Neural cell (in vitro differentiated cells): ENCODE measurements around the gene MTOR.

Experiments
- EZH2 ChIP-seq: fragments of 200-600, 300-800 bp; shearing (Covaris generic), sonication (generic); IDR thresholded peaks from 2 replicates; pipeline ENCODE4 v1.6.1; 2014; ENCODE audit warnings: antibody characterized with exemption, low read length, borderline replicate concordance, mild to moderate bottlenecking; ENCODE audit not compliant: insufficient read depth, poor library complexity, severe bottlenecking
- SMC3 ChIP-seq: fragments of 450-650 bp; conservative IDR thresholded peaks from 2 replicates; pipeline ENCODE4 v1.6.1; 2014; ENCODE audit warnings: antibody characterized with exemption, mild to moderate bottlenecking, moderate library complexity; ENCODE audit not compliant: poor library complexity
- TF ChIP-seq, protein P1 (sequence below): fragments of 450-650 bp; IDR thresholded peaks from 2 replicates; pipeline ENCODE4 v1.5.1; 2014; ENCODE audit warnings: antibody characterized with exemption, mild to moderate bottlenecking, moderate library complexity; ENCODE audit not compliant: poor library complexity, severe bottlenecking

- TF ChIP-seq, protein P1, sequence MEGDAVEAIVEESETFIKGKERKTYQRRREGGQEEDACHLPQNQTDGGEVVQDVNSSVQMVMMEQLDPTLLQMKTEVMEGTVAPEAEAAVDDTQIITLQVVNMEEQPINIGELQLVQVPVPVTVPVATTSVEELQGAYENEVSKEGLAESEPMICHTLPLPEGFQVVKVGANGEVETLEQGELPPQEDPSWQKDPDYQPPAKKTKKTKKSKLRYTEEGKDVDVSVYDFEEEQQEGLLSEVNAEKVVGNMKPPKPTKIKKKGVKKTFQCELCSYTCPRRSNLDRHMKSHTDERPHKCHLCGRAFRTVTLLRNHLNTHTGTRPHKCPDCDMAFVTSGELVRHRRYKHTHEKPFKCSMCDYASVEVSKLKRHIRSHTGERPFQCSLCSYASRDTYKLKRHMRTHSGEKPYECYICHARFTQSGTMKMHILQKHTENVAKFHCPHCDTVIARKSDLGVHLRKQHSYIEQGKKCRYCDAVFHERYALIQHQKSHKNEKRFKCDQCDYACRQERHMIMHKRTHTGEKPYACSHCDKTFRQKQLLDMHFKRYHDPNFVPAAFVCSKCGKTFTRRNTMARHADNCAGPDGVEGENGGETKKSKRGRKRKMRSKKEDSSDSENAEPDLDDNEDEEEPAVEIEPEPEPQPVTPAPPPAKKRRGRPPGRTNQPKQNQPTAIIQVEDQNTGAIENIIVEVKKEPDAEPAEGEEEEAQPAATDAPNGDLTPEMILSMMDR, result no peak
- TF ChIP-seq SMC3, result no peak
- no peak for TF ChIP-seq EZH2
These were observed 16.2 kb downstream of the MTOR start for GRCh38 chr1:11245904-11246719.
